Activated CD8-positive, alpha-beta T cell treated with anti-CD3 and anti-CD28 coated beads for 36 hours (primary cell): ENCODE data around the gene RBMS3. TPM values are rescaled to one million over a fixed set of nuclear protein-coding genes. Genes with fewer than 3 reads are reported as not detected.

Experiments used
- ATAC-seq: fragments of 200-7000 bp; cut with Tn5 transposase; one replicate; pipeline ENCODE4 v1.10.0; 2021; ENCODE audit warnings: mild to moderate bottlenecking, moderate library complexity
- CTCF ChIA-PET: fragments of 350-600 bp; sonication (Branson Sonifier 250); formaldehyde crosslinking; loops from one replicate; lab custom pipeline; 2021; ENCODE audit warnings: antibody characterized with exemption; lab: Charles Lee
- POLR2A ChIA-PET: fragments of 350-600 bp; sonication (Branson Sonifier 250); formaldehyde crosslinking; loops from one replicate; lab custom pipeline; 2021; ENCODE audit warnings: antibody characterized with exemption; lab: Charles Lee
- DNase-seq: peaks from one replicate; pipeline ENCODE4 v3.0.0-alpha.2; 2020
- H3K27ac Mint-ChIP-seq: one replicate; pipeline ENCODE4 v1.8.0; 2021; ENCODE audit warnings: mild to moderate bottlenecking, mixed read lengths
- H3K27me3 Mint-ChIP-seq: one replicate; pipeline ENCODE4 v1.8.0; 2021; ENCODE audit warnings: mixed read lengths
- H3K36me3 Mint-ChIP-seq: one replicate; pipeline ENCODE4 v1.8.0; 2021; ENCODE audit warnings: low read depth, mixed read lengths
- H3K4me1 Mint-ChIP-seq: one replicate; pipeline ENCODE4 v1.8.0; 2021; ENCODE audit warnings: low read depth, mixed read lengths
- H3K4me3 Mint-ChIP-seq: one replicate; pipeline ENCODE4 v1.8.0; 2021; ENCODE audit warnings: mild to moderate bottlenecking, moderate library complexity, mixed read lengths
- H3K9me3 Mint-ChIP-seq: one replicate; pipeline ENCODE4 v1.8.0; 2021; ENCODE audit warnings: mixed read lengths
- CTCF ChIP-seq: fragments of 200-600 bp; IDR thresholded peaks from one replicate; pipeline ENCODE4 v1.8.0; 2022; ENCODE audit warnings: antibody characterized with exemption, mild to moderate bottlenecking
- intact Hi-C: fragments of 100-400 bp; cut with micrococcal nuclease; formaldehyde crosslinking; loops from one replicate; pipeline ENCODE4 v1.10.0; 2022
- total RNA-seq, 2 experiments: library from RNA; stranded (reverse); gene quantifications; one replicate each; pipeline ENCODE4 v1.2.3, GENCODE V29; 2021

RBMS3 gene
- total RNA-seq, 2 experiments from 2014 or later = 2.3 to 2.8 TPM

GRCh38 chr3:29284497-29284896 is 3.6 kb downstream of the RBMS3 start:
- intact Hi-C loops = no loop called here
- ChIA-PET CTCF (no interaction called here), POLR2A (no interaction called here)
- Mint-ChIP-seq H3K27ac (no peak overlapping the region), H3K27me3 (peaks cover 21% of the 10 kb centered on the region), H3K36me3 (no peaks in the 10 kb centered on the region), H3K9me3 (no peaks in the 10 kb centered on the region), H3K4me1 (peaks cover 35% of the 10 kb centered on the region), H3K4me3 (no peak overlapping the region)
- ATAC-seq (no peak), DNase-seq (no peak)
- TF ChIP-seq CTCF = no peak

- Mint-ChIP-seq H3K27ac (no peak overlapping the region), H3K9me3 (no peaks in the 10 kb centered on the region)
Observed at GRCh38 chr3:29285471-29286071, 4.7 kb downstream of the RBMS3 start.

GRCh38 chr3:29286478-29287240 is 5.8 kb downstream of the RBMS3 start:
- H3K4me1 Mint-ChIP-seq = peaks cover 25% of the 10 kb centered on the region
- CTCF ChIA-PET = no interaction called here
- intact Hi-C loops = no loop called here

More at GRCh38 chr3:29285471-29286071, 4.7 kb downstream of the RBMS3 start:
- ATAC-seq = no peak
- DNase-seq = no peak
- no peak for TF ChIP-seq CTCF
- ChIA-PET CTCF (no interaction called here), POLR2A (no interaction called here)
- Mint-ChIP-seq H3K4me3 (no peak overlapping the region), H3K36me3 (no peaks in the 10 kb centered on the region), H3K27me3 (peaks cover 21% of the 10 kb centered on the region), H3K4me1 (peaks cover 32% of the 10 kb centered on the region)
- intact Hi-C loops = no loop called here

DNA sequence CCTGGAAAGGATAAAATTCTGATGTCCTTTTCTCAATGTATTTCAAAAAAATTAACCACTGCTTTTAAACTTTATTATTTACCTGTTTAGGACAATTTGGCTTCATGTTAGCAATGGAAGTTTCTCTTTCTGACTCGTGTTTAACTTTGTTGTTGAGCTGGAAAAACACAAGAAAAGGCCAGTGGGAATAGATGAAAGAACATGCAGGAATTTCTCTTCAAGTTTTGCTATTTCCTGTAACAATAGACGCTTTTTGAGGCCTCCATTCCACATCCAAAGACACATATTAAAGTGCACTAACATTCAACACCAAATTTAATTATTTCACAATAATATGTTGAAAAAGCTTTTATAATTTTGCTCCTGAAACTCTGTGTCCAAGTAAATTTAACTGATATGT is 9.7 kb downstream of the RBMS3 start:
- peaks cover 7% of the 10 kb centered on the region for H3K27me3 Mint-ChIP-seq
- H3K4me1 Mint-ChIP-seq = peaks cover under 1% of the 10 kb centered on the region
- no peak overlapping the region for H3K4me3 Mint-ChIP-seq
- intact Hi-C loops = no loop called here
- no peaks in the 10 kb centered on the region for H3K9me3 Mint-ChIP-seq
- no peak for TF ChIP-seq CTCF
- no peak for ATAC-seq
- DNase-seq = no peak
- no peaks in the 10 kb centered on the region for H3K36me3 Mint-ChIP-seq
- POLR2A ChIA-PET = no interaction called here
- CTCF ChIA-PET = no interaction called here
- no peak overlapping the region for H3K27ac Mint-ChIP-seq

More at GRCh38 chr3:29286478-29287240, 5.8 kb downstream of the RBMS3 start:
- Mint-ChIP-seq H3K27me3 (peaks cover 22% of the 10 kb centered on the region), H3K27ac (no peak overlapping the region), H3K36me3 (no peaks in the 10 kb centered on the region), H3K9me3 (no peaks in the 10 kb centered on the region), H3K4me3 (no peak overlapping the region)
- ATAC-seq = no peak
- DNase-seq = no peak
- POLR2A ChIA-PET = interaction anchor here (0.7 kb wide), 1 partner anchor 41 kb away, joined by 3 read pairs; no protein-coding TSS in a partner anchor
- TF ChIP-seq CTCF = no peak
